ENCODE measurements around the gene RBBP8NL. TPM values are rescaled to one million over a fixed set of nuclear protein-coding genes. Genes with fewer than 3 reads are reported as not detected.
A peak's percentile ranks its signal among the peaks of the same experiment; 100 is the strongest.

RBBP8NL gene
- total and polyA plus RNA-seq, 9 of the 15 experiments (the other 6 are each of a cell fraction or from before 2014, with no cell fraction given), result not detected

- Histone ChIP-seq H3K36me3 (ENCODE audit: control insufficient read depth, insufficient read depth, low read length) (peaks cover 7% of the 10 kb centered on the region; the same call in 1 of the 3 replicates), H3K9me3 (replicated peaks; ENCODE audit: control insufficient read depth, insufficient read depth, low read depth, low read length) (no peaks in the 10 kb centered on the region), H3K79me2 (ENCODE audit: control insufficient read depth, insufficient read depth, low read length) (no peaks in the 10 kb centered on the region), H3K27me3 (ENCODE audit: control insufficient read depth in 2 of 2, insufficient read depth in 2 of 2, low read length in 2 of 2) (no peaks in the 10 kb centered on the region), H3K4me3 (no peak overlapping the region), H3K4me1 (replicated peaks in 1 of 2; ENCODE audit: control insufficient read depth in 2 of 2, insufficient read depth in 2 of 2, low read length in 2 of 2) (peaks cover 0 to 54% of the 10 kb centered on the region in 2 experiments; a peak in 1 of 5 replicates), H3K9ac (ENCODE audit: insufficient read depth in 1 of 2, low read depth in 2 of 2, low read length in 2 of 2) (peak overlapping the region in 1 of 2 experiments; percentile 48; a peak in 1 of 4 replicates), H3K4me2 (ENCODE audit: insufficient read depth, low read length) (no peak overlapping the region), H4K20me1 (replicated peaks; ENCODE audit: control insufficient read depth, insufficient read depth, low read length) (no peaks in the 10 kb centered on the region), H3K27ac (ENCODE audit: extremely low read depth, low read depth, low read length) (no peak overlapping the region), H3K9me1 (ENCODE audit: control insufficient read depth, insufficient read depth, low read length) (peaks cover 5% of the 10 kb centered on the region), H2AFZ (ENCODE audit: low read depth, low read length) (no peak overlapping the region)
- in situ Hi-C loops (cut with MboI) (no loop called here), intact Hi-C loops (cut with micrococcal nuclease) (no loop called here)
- WGBS (ENCODE audit: insufficient coverage, low coverage, missing lambda C conversion rate), result 58% methylated on average over 26 of the region's 27 CpGs
- peak; percentile 72 for ATAC-seq
- no TSS peak for BruUV-seq (replicated peaks)
- POLR2A ChIA-PET, result interaction anchor here (3.0 kb wide), 1 partner anchor 9 kb away, joined by 12 read pairs; the partner anchor contains the start of gene RPS21
- no peak for DNase-seq (ENCODE audit: extremely low read depth in 1 of 4, low spot score in 3 of 4)
- FAIRE-seq, result peak; percentile 42
- CTCF ChIA-PET (ENCODE audit: low intra/inter-chr PET ratio), result no interaction called here
- TF ChIP-seq MAX (CRISPR knock-in tag; IDR thresholded peaks at IDR 0.05) (peak; percentile 24; the same call in 1 of the 2 replicates), PCBP2 (IDR thresholded peaks at IDR 0.05; ENCODE audit: low read depth, low read length, poor library complexity, severe bottlenecking) (no peak), ESRRB (CRISPR knock-in tag; IDR thresholded peaks at IDR 0.05; ENCODE audit: borderline replicate concordance) (no peak), MCM2 (IDR thresholded peaks at IDR 0.05; ENCODE audit: low read depth) (peak; percentile 82; the same call in 1 of the 2 replicates), DMBX1 (CRISPR knock-in tag; IDR thresholded peaks at IDR 0.05; ENCODE audit: borderline replicate concordance) (no peak), POLR2A (conservative IDR thresholded peaks at IDR 0.05) (no peak), BHLHE40 (IDR thresholded peaks at IDR 0.05; ENCODE audit: low read length) (no peak), MTA3 (IDR thresholded peaks at IDR 0.05; ENCODE audit: borderline replicate concordance) (no peak), ZNF263 (CRISPR knock-in tag; IDR thresholded peaks at IDR 0.05; ENCODE audit: borderline replicate concordance) (peak; percentile 98), EHMT2 (IDR thresholded peaks at IDR 0.05) (no peak), FOXA1 (IDR thresholded peaks at IDR 0.05; ENCODE audit: borderline replicate concordance) (no peak), ZBTB43 (CRISPR knock-in tag; IDR thresholded peaks at IDR 0.05) (no peak), ZFP36 (IDR thresholded peaks at IDR 0.05; ENCODE audit: low read depth, low read length, partially characterized antibody) (no peak), NONO (IDR thresholded peaks at IDR 0.05; ENCODE audit: low read depth in 2 of 2, low read length in 1 of 2) (peak in 1 of 2 experiments; percentile 27; a peak in 1 of 4 replicates)
- TF ChIP-seq, protein P1, sequence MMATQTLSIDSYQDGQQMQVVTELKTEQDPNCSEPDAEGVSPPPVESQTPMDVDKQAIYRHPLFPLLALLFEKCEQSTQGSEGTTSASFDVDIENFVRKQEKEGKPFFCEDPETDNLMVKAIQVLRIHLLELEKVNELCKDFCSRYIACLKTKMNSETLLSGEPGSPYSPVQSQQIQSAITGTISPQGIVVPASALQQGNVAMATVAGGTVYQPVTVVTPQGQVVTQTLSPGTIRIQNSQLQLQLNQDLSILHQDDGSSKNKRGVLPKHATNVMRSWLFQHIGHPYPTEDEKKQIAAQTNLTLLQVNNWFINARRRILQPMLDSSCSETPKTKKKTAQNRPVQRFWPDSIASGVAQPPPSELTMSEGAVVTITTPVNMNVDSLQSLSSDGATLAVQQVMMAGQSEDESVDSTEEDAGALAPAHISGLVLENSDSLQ (IDR thresholded peaks at IDR 0.05), result peak; percentile 31; the same call in 1 of the 2 replicates
- TF ChIP-seq, protein P2, sequence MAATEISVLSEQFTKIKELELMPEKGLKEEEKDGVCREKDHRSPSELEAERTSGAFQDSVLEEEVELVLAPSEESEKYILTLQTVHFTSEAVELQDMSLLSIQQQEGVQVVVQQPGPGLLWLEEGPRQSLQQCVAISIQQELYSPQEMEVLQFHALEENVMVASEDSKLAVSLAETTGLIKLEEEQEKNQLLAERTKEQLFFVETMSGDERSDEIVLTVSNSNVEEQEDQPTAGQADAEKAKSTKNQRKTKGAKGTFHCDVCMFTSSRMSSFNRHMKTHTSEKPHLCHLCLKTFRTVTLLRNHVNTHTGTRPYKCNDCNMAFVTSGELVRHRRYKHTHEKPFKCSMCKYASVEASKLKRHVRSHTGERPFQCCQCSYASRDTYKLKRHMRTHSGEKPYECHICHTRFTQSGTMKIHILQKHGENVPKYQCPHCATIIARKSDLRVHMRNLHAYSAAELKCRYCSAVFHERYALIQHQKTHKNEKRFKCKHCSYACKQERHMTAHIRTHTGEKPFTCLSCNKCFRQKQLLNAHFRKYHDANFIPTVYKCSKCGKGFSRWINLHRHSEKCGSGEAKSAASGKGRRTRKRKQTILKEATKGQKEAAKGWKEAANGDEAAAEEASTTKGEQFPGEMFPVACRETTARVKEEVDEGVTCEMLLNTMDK (IDR thresholded peaks at IDR 0.05; ENCODE audit: borderline replicate concordance, insufficient read depth, low read depth, low read length, poor library complexity, severe bottlenecking), result peak; percentile 42
Observed at GRCh38 chr20:62395311-62396242, 31.8 kb downstream of the RBBP8NL start.

All from K562 (cell line).